ENCODE results near the gene RRAGC. TPM values are rescaled to one million over a fixed set of nuclear protein-coding genes. Genes with fewer than 3 reads are reported as not detected.

RRAGC gene
- total RNA-seq, 1 experiment from 2014 or later = 18.3 TPM

DNA sequence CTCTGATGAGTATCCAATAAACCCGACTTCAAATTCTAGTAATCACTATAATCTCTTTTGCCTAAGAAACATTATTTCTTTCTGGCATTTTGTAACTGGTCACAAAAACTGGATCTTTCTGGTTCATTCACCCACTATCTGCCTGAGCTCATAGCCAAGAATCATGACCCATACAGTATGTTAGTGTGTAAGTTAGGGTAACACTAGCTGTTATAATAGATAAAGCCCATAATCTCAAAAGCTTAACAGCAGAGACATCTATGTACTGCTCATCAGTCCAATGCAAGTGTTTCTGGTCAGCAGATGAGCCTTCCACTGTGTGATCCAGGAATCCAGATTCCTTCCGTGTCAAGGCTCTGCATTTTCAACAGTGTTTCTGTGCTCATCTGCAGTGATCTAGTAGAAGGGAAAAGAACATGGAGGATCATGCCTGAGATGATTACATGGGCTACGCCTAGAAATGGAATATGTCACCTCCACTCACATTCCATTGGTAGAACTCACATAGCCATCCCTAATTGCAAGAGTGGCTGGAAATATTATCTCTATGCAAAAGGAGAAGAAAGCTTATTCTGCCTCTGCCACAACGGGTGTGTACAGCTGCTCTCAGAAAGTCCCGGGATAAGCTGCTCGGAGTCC lies 27.7 kb downstream of the RRAGC start:
- H2AFZ ChIP-seq (ENCODE audit: low read length) = no peak overlapping the region
- DNase-seq = no peak

DNA sequence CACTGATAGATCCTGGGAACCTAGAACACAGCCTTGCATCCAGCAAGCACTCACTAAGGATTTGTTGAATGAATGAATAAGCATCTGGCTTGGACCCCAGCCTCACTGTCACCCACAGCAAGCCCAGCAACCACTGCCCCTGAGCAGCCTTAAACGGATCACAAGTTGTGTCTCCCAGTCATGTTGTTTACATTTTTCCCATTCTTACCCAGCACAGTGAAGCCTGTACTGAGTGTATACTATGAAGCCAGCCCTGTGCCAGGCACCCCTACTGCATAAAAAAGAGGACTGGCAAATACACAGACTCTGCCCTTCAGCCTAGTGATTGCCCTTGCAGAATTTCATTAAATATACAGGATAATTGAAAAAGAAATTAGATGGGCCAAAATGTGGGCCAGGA lies 30.2 kb downstream of the RRAGC start:
- H3K9me3 ChIP-seq (ENCODE audit: low read length) = no peaks in the 10 kb centered on the region
- no peaks in the 10 kb centered on the region for H3K36me3 ChIP-seq (ENCODE audit: insufficient read depth, low read length)
- H3K27ac ChIP-seq (ENCODE audit: low read length) = no peak overlapping the region
- no peaks in the 10 kb centered on the region for H3K9me2 ChIP-seq (replicated peaks; ENCODE audit: insufficient read depth, low read length)
- H2AFZ ChIP-seq (ENCODE audit: low read length) = no peak overlapping the region
- H3K4me1 ChIP-seq (ENCODE audit: low read length) = peaks cover 2% of the 10 kb centered on the region; the same call in 1 of the 2 replicates
- H4K20me1 ChIP-seq (ENCODE audit: insufficient read depth, low read depth, low read length) = no peaks in the 10 kb centered on the region
- H3K79me2 ChIP-seq (ENCODE audit: low read length) = no peaks in the 10 kb centered on the region
- H3K27me3 ChIP-seq (ENCODE audit: low read length) = no peaks in the 10 kb centered on the region
- no peak overlapping the region for H3K4me3 ChIP-seq (ENCODE audit: low read length)
- DNase-seq = peak; percentile 9
- no peak overlapping the region for H3K4me2 ChIP-seq (ENCODE audit: low read depth, low read length, poor library complexity, severe bottlenecking)
- no peak overlapping the region for H3K9ac ChIP-seq (ENCODE audit: low read length)

More for the DNA sequence above, 27.7 kb downstream of the RRAGC start:
- no peaks in the 10 kb centered on the region for H3K36me3 ChIP-seq (ENCODE audit: insufficient read depth, low read length)
- no peaks in the 10 kb centered on the region for H3K27me3 ChIP-seq (ENCODE audit: low read length)
- H3K4me1 ChIP-seq (ENCODE audit: low read length) = peaks cover 2% of the 10 kb centered on the region; the same call in 1 of the 2 replicates
- H3K27ac ChIP-seq (ENCODE audit: low read length) = no peak overlapping the region
- no peaks in the 10 kb centered on the region for H3K9me2 ChIP-seq (replicated peaks; ENCODE audit: insufficient read depth, low read length)
- no peaks in the 10 kb centered on the region for H3K9me3 ChIP-seq (ENCODE audit: low read length)
- no peak overlapping the region for H3K9ac ChIP-seq (ENCODE audit: low read length)
- no peak overlapping the region for H3K4me3 ChIP-seq (ENCODE audit: low read length)
- H3K79me2 ChIP-seq (ENCODE audit: low read length) = no peaks in the 10 kb centered on the region
- H3K4me2 ChIP-seq (ENCODE audit: low read depth, low read length, poor library complexity, severe bottlenecking) = no peak overlapping the region
- no peaks in the 10 kb centered on the region for H4K20me1 ChIP-seq (ENCODE audit: insufficient read depth, low read depth, low read length)

DNA sequence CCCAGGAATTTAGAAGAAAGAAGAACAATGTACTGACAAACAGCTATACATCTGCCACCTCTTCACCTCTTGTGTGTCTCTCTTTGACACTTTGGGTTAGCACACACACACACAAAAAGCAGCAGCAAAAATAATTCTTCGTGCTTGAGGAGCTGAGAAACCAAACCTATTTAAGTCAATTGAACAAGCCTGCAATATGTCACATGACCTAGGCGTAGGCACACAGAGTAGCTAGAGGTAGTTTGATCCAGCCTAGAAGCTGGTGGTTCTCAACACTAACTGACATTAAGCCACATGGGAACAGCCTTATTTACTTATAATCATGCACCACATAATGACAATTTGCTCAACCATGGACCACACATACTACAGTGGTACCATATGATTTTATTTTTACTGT lies 32.3 kb downstream of the RRAGC start:
- no peaks in the 10 kb centered on the region for H3K27me3 ChIP-seq (ENCODE audit: low read length)
- no peak overlapping the region for H3K27ac ChIP-seq (ENCODE audit: low read length)
- H3K9ac ChIP-seq (ENCODE audit: low read length) = no peak overlapping the region
- H4K20me1 ChIP-seq (ENCODE audit: insufficient read depth, low read depth, low read length) = no peaks in the 10 kb centered on the region
- peak; percentile 27 for DNase-seq
- H3K79me2 ChIP-seq (ENCODE audit: low read length) = no peaks in the 10 kb centered on the region
- H3K4me3 ChIP-seq (ENCODE audit: low read length) = no peak overlapping the region
- H3K9me2 ChIP-seq (replicated peaks; ENCODE audit: insufficient read depth, low read length) = no peaks in the 10 kb centered on the region
- no peak overlapping the region for H3K4me2 ChIP-seq (ENCODE audit: low read depth, low read length, poor library complexity, severe bottlenecking)
- H2AFZ ChIP-seq (ENCODE audit: low read length) = no peak overlapping the region
- H3K36me3 ChIP-seq (ENCODE audit: insufficient read depth, low read length) = no peaks in the 10 kb centered on the region
- H3K4me1 ChIP-seq (ENCODE audit: low read length) = peaks cover 2% of the 10 kb centered on the region; the same call in 1 of the 2 replicates
- H3K9me3 ChIP-seq (ENCODE audit: low read length) = no peaks in the 10 kb centered on the region

DNA sequence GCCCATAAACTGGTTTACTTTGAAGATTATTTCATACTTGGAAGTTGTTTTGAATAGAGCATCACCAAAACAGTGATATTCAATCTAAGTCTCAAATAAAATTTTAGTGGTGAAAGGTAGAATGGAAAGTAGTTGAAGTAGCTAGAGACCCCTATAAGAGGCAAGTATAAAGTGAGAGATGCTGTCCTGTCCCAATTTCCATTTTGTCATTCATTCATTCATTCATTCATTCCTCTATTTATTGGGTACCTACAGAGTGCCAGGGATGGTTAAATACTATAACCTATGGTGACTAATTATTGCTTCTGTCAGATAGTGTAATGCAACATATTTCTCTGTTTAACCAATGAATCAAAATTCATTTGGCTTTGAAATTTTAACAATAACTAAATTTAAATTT lies 32.7 kb downstream of the RRAGC start:
- Histone ChIP-seq H3K79me2 (ENCODE audit: low read length) (no peaks in the 10 kb centered on the region), H3K27ac (ENCODE audit: low read length) (no peak overlapping the region), H3K36me3 (ENCODE audit: insufficient read depth, low read length) (no peaks in the 10 kb centered on the region), H3K27me3 (ENCODE audit: low read length) (no peaks in the 10 kb centered on the region), H3K9me3 (ENCODE audit: low read length) (no peaks in the 10 kb centered on the region), H3K9me2 (replicated peaks; ENCODE audit: insufficient read depth, low read length) (no peaks in the 10 kb centered on the region), H3K4me3 (ENCODE audit: low read length) (no peak overlapping the region), H3K4me2 (ENCODE audit: low read depth, low read length, poor library complexity, severe bottlenecking) (no peak overlapping the region), H3K9ac (ENCODE audit: low read length) (no peak overlapping the region), H3K4me1 (ENCODE audit: low read length) (peaks cover 2% of the 10 kb centered on the region; the same call in 1 of the 2 replicates), H4K20me1 (ENCODE audit: insufficient read depth, low read depth, low read length) (no peaks in the 10 kb centered on the region), H2AFZ (ENCODE audit: low read length) (no peak overlapping the region)
- peak; percentile 15 for DNase-seq

DNA sequence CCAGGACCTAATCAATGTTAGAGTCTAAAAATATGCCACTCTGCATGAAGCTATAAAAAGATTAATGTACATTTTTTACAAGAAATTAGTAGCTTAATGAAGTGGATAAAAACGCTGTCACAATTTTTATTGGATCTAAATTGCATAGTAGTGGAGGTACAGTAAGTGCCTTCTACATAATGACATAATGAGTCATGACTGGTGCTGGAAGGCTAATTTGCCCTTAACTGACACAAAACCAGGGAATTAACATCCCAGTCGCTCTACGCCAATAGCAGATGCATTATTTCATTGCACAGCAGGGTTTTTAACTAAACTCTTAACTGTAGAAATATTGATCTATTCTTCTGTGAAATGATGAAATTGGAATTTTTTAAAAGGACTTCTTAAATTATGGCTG lies 33.3 kb downstream of the RRAGC start:
- Histone ChIP-seq H3K27me3 (ENCODE audit: low read length) (no peaks in the 10 kb centered on the region), H3K4me1 (ENCODE audit: low read length) (peaks cover 2% of the 10 kb centered on the region; the same call in 1 of the 2 replicates), H3K9ac (ENCODE audit: low read length) (no peak overlapping the region), H4K20me1 (ENCODE audit: insufficient read depth, low read depth, low read length) (no peaks in the 10 kb centered on the region), H3K27ac (ENCODE audit: low read length) (no peak overlapping the region), H2AFZ (ENCODE audit: low read length) (no peak overlapping the region), H3K4me2 (ENCODE audit: low read depth, low read length, poor library complexity, severe bottlenecking) (no peak overlapping the region), H3K4me3 (ENCODE audit: low read length) (no peak overlapping the region), H3K9me2 (replicated peaks; ENCODE audit: insufficient read depth, low read length) (no peaks in the 10 kb centered on the region), H3K9me3 (ENCODE audit: low read length) (no peaks in the 10 kb centered on the region), H3K79me2 (ENCODE audit: low read length) (no peaks in the 10 kb centered on the region), H3K36me3 (ENCODE audit: insufficient read depth, low read length) (no peaks in the 10 kb centered on the region)
- peak; percentile 17 for DNase-seq

DNA sequence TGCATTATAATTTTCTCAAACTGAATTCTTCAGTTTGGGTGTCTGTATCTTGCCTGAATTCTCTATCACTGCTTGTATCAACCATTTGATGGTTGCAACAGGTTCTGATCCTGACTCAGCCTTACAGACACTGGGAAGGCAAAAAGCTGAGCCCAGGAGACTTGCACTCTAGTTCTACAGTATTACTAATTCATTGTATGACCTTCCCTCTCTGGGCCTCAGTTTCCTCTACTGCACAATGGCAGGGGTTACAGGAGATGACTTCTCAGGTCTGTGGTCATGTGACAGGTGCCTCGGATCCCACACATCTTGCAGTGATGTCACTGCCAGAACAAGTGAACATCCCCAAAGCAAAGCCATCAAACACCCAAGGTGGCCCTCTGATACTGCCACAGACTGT lies 38.7 kb downstream of the RRAGC start:
- Histone ChIP-seq H3K36me3 (ENCODE audit: insufficient read depth, low read length) (no peaks in the 10 kb centered on the region), H3K4me1 (ENCODE audit: low read length) (no peaks in the 10 kb centered on the region), H3K9ac (ENCODE audit: low read length) (no peak overlapping the region), H3K4me3 (ENCODE audit: low read length) (no peak overlapping the region), H3K27ac (ENCODE audit: low read length) (no peak overlapping the region), H4K20me1 (ENCODE audit: insufficient read depth, low read depth, low read length) (no peaks in the 10 kb centered on the region), H3K9me3 (ENCODE audit: low read length) (no peaks in the 10 kb centered on the region), H3K79me2 (ENCODE audit: low read length) (no peaks in the 10 kb centered on the region), H3K27me3 (ENCODE audit: low read length) (no peaks in the 10 kb centered on the region), H3K4me2 (ENCODE audit: low read depth, low read length, poor library complexity, severe bottlenecking) (no peak overlapping the region), H3K9me2 (replicated peaks; ENCODE audit: insufficient read depth, low read length) (no peaks in the 10 kb centered on the region), H2AFZ (ENCODE audit: low read length) (no peak overlapping the region)
- no peak for DNase-seq

DNA sequence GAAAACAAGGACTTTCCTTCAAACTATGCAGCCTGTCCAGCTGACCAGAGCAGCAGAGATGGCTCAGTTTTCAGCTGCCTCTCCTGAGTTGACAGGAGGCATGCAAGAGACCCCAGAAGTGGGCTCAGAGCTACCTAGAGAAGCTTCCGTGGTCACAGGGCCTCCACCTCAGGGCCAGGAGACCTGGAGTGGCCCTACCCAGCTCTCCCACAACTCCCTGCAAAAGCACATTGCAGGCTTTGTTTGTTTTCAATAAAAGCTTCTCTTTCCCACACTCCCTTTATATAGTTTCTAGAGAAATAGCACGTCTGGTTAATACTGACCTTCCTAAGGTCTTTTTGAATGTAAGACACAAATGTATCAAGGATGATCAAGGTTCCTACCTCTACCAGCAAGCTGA lies 40.1 kb downstream of the RRAGC start:
- Histone ChIP-seq H3K4me3 (ENCODE audit: low read length) (no peak overlapping the region), H3K9ac (ENCODE audit: low read length) (no peak overlapping the region), H3K9me2 (replicated peaks; ENCODE audit: insufficient read depth, low read length) (no peaks in the 10 kb centered on the region), H4K20me1 (ENCODE audit: insufficient read depth, low read depth, low read length) (no peaks in the 10 kb centered on the region), H3K27ac (ENCODE audit: low read length) (no peak overlapping the region), H3K36me3 (ENCODE audit: insufficient read depth, low read length) (no peaks in the 10 kb centered on the region), H2AFZ (ENCODE audit: low read length) (no peak overlapping the region), H3K27me3 (ENCODE audit: low read length) (no peaks in the 10 kb centered on the region), H3K79me2 (ENCODE audit: low read length) (no peaks in the 10 kb centered on the region), H3K4me2 (ENCODE audit: low read depth, low read length, poor library complexity, severe bottlenecking) (no peak overlapping the region), H3K9me3 (ENCODE audit: low read length) (no peaks in the 10 kb centered on the region), H3K4me1 (ENCODE audit: low read length) (no peaks in the 10 kb centered on the region)
- DNase-seq = no peak

DNA sequence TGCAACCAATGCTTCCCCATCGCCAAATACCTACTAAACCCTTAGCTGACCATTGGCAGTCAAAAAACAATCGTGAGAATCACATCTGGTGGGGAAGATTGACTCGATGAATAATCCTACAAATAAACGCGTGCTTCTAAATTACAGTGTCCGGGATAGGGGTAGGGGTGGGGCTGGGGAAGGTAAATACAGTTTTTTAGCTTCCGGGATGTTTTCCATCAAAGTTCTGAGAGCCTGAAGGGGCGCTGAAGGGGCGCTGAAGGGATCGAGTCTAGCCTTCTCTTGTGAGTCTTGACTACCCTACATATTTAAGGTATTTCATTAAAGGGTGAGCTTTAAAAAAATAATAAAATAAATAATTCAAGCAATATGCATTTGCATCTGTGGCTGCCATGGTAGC lies 40.5 kb downstream of the RRAGC start:
- Histone ChIP-seq H3K4me1 (ENCODE audit: low read length) (no peaks in the 10 kb centered on the region), H3K27ac (ENCODE audit: low read length) (no peak overlapping the region), H3K4me3 (ENCODE audit: low read length) (no peak overlapping the region), H3K9me2 (replicated peaks; ENCODE audit: insufficient read depth, low read length) (no peaks in the 10 kb centered on the region), H3K79me2 (ENCODE audit: low read length) (no peaks in the 10 kb centered on the region), H3K27me3 (ENCODE audit: low read length) (no peaks in the 10 kb centered on the region), H3K4me2 (ENCODE audit: low read depth, low read length, poor library complexity, severe bottlenecking) (no peak overlapping the region), H4K20me1 (ENCODE audit: insufficient read depth, low read depth, low read length) (no peaks in the 10 kb centered on the region), H3K9ac (ENCODE audit: low read length) (no peak overlapping the region), H2AFZ (ENCODE audit: low read length) (no peak overlapping the region), H3K36me3 (ENCODE audit: insufficient read depth, low read length) (no peaks in the 10 kb centered on the region), H3K9me3 (ENCODE audit: low read length) (no peaks in the 10 kb centered on the region)
- no peak for DNase-seq

All from Karpas-422 (cell line).